GM10266 (cell line): ENCODE results near the gene APOA5.
"Not testable (repeated sequence)": the region's sequence is repeated elsewhere in the genome, so short reads cannot be mapped to it uniquely, and the experiment has no call there.

Experiments used
- DNase-seq: peaks from one replicate; pipeline ENCODE4 v3.0.0; 2012; ENCODE audit errors: extremely low spot score
- TF ChIP-seq, protein P1 (sequence below): IDR thresholded peaks from 2 replicates; pipeline ENCODE4 v1.5.1; 2012; ENCODE audit warnings: mild to moderate bottlenecking, low read depth; ENCODE audit not compliant: control insufficient read depth, insufficient read depth; ENCODE audit errors: missing control alignments

The APOA5 gene

DNA sequence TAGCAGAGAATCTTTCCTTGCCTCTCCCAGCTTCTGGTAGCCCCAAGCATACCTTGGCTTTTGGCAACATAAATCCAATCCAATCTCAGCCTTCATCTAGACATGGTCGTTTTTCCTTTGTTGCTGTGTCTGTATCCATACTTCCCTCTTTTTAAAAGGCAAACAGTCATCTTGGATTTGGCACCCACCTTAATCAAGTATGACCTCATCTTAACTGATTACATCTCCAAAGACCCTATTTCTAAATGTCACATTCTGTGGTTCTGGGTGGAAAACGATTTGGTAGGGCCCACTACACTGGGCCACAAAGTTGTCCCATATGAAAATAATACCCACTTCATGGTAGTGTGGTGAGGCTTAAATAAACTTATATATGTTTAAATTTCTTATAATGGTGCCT, 19.7 kb downstream of the APOA5 start:
- DNase-seq, result no peak
- TF ChIP-seq, protein P1, sequence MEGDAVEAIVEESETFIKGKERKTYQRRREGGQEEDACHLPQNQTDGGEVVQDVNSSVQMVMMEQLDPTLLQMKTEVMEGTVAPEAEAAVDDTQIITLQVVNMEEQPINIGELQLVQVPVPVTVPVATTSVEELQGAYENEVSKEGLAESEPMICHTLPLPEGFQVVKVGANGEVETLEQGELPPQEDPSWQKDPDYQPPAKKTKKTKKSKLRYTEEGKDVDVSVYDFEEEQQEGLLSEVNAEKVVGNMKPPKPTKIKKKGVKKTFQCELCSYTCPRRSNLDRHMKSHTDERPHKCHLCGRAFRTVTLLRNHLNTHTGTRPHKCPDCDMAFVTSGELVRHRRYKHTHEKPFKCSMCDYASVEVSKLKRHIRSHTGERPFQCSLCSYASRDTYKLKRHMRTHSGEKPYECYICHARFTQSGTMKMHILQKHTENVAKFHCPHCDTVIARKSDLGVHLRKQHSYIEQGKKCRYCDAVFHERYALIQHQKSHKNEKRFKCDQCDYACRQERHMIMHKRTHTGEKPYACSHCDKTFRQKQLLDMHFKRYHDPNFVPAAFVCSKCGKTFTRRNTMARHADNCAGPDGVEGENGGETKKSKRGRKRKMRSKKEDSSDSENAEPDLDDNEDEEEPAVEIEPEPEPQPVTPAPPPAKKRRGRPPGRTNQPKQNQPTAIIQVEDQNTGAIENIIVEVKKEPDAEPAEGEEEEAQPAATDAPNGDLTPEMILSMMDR, result no peak

DNA sequence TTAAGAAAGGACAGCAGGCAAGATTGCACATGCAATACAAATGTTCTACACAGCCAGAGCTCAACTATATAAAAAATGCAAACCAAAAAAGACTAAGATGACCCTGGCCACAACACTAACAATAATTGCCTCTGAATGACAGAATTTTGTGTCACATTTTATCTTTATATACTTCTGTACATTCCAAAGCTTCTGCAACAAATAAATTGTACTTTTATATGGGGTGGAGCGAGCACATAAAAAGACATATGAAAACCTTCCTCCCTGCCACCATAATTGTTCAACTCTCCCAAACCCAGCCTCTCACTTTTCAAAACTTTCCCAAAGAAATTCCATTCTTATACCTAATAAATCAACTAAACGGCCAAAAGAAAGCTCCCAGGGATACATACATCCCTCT, 29.5 kb downstream of the APOA5 start:
- TF ChIP-seq, protein P1, result no peak

DNA sequence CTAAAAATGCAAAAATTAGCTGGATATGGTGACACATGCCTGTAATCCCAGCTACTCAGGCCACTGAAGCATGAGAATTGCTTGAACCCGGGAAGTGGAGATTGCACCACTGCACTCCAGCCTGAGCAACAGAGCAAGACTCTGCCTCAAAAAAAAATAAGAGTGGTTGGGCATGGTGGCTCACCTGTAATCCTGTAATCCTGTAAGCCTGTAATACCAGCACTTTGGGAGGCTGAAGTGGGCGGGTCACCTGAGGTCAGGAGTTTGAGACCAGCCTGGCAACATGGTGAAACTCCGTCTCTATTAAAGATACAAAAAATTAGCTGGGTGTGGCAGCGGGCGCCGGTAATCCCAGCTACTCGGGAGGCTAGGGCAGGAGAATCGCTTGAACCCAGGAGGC, 35.6 kb downstream of the APOA5 start:
- DNase-seq, result not testable (repeated sequence)

More for the DNA sequence above, 29.5 kb downstream of the APOA5 start:
- no peak for DNase-seq

DNA sequence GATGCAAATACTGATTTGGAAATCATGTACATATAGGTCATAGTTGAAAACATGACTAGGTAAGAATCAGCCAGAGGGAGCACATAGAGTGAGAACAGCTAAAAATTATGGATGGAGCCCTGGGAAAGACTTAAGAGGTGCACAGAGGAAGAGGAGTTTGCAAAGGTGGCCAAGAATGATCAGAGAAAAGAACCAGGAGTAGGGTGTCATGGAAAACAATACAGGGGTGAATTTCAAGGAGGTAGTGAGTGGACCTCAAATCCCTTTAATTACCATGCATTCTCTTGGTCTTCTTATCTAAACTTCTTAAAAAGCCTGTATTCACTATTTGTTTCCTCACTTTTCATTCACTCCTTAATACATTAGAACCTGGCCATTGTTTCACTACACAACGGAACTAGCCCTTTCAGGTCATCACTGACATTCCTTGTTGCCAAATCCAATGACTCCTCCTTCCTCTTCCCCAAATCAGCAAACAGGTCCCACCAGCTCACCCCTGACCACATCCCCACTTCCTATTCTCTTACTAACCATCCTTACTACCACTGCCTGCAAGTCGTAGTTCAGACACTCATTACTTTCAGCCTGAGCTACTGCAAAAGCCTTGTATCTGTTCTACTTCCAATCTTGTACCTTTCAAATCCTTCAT, 41.5 kb downstream of the APOA5 start:
- DNase-seq, result no peak
- TF ChIP-seq, protein P1, result no peak

DNA sequence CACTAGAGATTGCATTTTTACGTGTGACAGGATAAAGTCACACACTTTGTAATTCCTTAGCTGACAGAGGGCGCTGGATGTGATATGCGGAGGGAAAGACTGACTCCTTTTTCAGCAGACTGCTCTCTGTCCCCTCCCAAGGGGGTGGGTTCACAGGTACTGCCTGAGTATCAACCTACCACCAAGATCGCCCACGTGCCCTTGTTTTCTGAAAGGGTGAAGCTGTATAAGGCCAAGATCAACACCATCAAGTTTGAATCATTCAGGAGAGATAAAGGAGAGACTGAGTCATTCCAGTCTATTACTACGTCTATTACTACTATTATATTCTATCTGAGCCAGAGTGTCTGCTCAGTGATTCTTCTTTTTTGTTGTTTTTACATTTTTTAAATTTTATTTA, 49.6 kb downstream of the APOA5 start:
- TF ChIP-seq, protein P1, result no peak

DNA sequence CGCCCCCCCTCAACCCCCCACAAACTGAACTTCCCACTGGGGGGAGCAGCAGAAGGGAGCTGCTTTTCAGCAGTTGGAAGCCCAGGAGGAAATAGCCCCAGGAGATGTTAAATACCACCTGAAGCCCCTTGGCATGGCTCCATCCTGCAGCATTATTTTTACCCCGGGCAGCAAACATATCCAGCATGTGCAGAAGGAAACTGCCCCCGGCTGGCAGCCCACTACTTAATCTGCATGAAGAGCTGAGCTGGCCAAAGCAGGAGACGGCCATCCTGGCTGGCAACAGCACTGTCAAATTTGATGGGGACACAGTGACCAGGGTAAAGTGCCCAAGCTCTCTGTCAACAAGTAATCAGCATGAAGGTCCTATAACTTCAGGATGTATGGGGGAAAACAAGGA, 50.9 kb downstream of the APOA5 start:
- TF ChIP-seq, protein P1, result no peak

More for the DNA sequence above, 49.6 kb downstream of the APOA5 start:
- no peak for DNase-seq

More for the DNA sequence above, 50.9 kb downstream of the APOA5 start:
- no peak for DNase-seq
